GM18909 (cell line): Measurements from ENCODE around the gene GAS7.
"Not testable (repeated sequence)": the region's sequence is repeated elsewhere in the genome, so short reads cannot be mapped to it uniquely, and the experiment has no call there.

Experiments
- ATAC-seq: cut with Tn5 transposase; IDR thresholded peaks from one replicate; pipeline ENCODE4 v1.9.1; 2021; ENCODE audit warnings: mild to moderate bottlenecking; ENCODE audit not compliant: unreplicated experiment, poor library complexity

Gene GAS7

DNA sequence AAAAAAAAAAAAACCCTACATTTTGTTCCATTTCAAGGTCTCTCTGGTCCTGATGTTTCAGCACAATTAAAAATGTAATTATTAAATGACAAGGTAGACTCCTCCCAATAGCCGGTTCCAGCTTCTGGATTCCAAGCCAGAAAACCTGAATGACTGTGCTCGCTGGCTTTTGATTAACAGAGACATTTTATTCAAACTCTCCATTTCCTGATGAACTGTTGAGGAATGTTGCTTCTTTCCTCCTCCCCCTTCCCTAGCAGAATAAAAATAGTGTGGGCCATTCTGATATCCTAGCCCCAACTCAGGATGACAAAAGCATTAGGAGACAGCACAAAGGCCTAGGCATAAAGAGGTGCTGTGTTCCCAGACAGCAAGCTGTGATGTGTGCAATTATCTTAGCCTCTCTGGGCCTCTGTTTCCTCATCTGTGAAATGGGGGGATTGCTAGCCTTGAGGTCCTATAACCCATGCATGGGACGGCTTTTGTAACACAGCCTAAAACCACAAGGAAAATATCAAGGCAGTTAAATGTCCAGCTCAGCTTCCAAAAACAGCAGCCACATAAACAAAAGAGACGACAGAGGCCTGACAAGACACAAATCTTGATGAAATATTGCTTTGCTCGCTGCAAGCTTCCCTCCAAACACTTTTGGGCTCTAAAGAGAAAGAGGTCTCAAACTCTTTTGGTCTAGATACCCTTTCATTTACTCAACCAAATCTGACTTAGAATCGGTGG, 166.1 kb downstream of the GAS7 start:
- no peak for ATAC-seq

DNA sequence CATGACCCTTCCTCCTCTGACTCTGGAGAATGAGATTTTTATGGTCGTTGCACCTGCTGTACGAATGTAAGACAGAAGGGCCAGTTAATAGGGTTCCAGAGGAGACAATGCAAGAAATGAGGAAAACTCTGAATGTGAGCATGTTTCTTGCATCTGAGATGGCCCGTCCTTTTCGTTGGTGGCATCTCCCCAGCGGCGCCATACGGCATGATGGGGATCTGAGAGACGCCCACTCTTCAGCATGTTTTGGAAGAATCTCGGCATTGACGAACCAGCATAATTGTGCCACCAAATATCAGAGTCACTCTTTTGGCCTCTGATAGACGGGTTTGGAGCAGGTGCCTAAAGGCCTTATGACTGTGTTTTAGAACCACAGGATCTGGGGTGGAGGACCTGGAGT, 166.8 kb downstream of the GAS7 start:
- ATAC-seq = no peak

DNA sequence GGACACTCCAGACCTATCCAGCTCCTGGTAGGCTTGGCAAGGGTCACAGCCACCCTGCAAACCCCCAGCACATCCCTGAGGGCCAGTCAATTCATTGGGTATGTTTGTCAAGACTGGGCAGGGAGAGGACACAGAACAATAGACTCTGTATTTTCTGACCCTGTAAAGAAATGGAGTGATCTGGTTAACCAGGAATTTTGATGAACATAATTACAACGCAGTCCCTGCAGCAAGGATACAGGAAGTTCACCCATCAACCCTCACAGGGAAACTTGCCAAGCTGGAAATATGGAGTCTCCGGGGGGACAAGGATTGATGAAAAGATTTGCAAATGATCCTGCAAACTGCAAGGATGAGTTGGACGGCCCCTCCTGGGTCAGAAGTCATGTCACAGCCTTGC, 167.3 kb downstream of the GAS7 start:
- ATAC-seq = no peak

DNA sequence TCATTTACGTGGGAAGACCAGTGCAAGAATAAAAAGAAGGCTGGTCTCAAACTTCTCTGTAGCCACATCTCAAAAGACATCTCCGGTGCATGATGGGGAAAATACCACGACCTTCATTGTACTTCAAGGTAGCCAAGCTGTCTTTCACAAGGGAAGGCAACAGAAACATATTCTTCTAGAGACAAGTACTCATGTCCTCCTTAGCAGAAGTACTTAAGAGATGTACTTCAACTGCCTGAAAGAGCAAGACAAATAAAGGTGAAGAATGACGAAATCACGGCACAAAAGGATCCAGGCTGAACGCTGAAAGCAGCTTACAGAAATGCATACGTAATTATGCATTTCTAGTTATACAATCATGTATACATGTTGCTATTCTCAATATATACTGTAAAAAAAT, 169.3 kb downstream of the GAS7 start:
- ATAC-seq = no peak

DNA sequence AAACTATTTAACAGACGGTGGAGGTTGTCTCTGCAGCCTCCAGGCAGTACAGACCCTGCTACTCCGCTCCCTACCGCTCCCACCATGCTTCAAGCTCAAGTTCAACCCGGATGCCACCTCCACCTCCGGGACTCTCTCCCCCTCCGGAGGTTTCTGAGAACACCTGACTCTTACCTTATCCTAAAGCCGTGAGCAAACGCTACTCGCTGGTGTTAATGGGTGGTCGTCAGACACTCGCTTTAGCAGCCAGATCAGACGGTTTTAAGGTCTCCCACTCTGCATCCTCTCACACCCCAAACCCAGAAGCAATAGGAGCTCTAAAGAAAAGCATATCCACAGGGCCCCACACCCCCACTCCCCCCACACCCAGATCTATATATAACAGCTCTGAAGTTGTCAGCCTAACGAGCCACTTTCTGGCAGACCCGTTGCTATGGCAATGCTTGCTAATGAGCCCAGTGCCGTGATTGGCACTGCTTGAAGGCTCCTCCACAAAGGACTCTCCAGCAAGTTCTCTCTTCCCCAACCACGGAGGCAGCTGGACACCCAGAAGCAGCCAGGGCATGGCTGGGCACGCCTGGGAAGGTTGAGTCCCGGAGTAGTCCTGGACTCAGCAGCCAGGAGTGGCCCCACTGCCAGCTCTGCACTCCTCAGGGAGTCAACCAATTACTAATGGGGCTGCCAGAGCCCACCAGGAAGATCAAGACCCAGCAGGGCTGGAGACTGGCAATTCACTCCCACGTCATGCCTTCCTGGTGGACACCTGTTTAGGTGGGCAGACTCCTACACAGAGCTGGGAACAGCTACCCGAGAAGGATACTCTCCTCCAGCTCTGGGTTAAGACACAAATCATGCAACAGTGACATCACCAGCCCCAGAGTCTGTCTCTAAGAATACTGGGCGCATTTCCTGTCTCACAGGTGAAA, 172.2 kb downstream of the GAS7 start:
- no peak for ATAC-seq

DNA sequence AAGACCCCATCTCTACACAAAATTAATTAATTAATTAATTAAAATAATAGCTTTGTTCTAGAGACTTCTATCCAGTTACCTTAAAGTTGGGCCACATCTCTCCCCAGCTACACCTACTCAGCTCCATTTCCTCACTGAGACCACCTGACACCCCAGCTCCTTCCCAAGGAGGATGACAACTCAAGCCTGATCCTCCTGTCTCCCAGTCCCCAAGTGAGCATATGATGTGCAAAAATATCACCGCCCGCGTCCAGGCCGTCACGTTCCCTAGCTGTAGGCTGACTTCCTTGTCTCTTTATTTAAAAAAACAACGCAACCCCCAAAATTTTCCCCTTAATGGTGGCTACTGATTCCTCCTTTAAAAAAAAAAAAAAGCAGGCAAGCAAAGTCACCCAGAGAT, 173.2 kb downstream of the GAS7 start:
- no peak for ATAC-seq

DNA sequence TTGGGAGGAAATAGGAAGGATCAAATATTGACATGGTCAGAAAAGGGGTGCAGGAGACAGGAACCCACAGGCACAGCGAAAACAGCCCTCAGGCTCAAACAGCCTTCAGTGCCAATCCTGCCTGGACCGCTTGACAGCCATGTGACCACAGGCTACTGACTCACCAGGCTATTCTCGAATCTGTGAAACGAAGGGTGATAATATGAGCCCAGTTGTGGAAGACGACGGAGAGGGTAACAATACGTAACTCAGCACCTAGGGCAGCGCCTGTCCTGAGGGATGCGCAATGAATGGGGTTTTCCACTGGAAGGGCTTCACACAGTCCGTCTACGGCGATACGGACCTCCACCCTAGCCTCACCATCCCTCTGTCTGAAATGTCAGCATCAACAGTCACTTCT, 176.0 kb downstream of the GAS7 start:
- no peak for ATAC-seq

DNA sequence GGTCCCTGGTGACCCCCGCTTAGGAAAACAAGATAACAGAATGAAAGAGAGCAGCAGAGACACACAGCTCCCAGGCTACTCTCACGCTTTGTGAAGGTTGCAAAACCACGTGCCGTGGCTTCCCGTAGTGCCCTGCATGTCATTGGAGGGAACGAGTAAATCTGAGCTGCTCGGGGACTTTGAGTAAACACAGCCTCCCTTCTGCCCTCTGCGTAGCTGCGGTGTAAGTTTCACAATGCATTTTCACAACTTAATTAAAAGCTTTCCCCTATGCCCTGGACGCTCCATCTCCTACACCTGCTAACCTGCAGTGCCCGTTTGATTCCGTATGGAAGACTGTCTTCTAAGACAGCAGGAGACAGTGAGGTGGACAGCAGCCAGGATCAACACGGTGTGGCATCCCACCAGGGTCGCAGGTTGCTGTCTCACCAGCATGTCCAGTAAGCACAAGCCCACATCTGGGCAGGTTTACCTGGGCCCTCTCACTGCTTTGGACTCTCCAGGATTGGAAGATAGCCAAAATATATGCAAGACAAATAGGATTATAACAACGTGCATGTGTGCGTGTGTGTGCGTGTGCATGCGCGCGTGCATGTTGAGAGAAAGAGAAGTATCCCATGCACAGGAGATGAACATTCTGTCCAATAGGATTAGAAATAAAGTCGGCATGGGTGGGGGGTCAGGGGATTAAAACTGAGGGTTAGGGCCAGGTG, 177.0 kb downstream of the GAS7 start:
- ATAC-seq = no peak

DNA sequence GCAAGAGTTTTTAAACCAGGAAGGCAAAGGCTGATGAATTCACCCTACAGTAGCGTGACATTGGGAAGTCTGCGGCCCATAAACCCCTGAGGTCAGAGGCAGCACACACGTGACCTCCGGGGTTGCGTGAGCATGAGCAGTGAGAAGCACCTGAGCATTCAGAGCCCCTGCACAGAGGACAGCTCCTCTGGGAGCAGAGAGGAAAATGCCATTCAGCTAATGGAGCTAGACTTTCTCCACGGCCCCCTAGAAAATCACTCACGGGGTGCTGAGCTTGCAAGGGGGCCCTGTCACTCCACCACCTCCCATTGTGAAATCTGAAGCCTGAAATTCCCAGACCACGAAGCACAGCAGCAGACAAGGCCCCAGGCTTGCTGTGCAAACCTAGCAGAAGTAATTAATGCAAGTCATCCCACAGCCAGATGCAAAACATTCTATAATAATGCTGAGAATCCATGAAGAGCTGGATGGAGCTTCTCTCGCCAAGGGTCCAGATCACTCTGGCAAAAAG, 178.4 kb downstream of the GAS7 start:
- ATAC-seq = no peak

DNA sequence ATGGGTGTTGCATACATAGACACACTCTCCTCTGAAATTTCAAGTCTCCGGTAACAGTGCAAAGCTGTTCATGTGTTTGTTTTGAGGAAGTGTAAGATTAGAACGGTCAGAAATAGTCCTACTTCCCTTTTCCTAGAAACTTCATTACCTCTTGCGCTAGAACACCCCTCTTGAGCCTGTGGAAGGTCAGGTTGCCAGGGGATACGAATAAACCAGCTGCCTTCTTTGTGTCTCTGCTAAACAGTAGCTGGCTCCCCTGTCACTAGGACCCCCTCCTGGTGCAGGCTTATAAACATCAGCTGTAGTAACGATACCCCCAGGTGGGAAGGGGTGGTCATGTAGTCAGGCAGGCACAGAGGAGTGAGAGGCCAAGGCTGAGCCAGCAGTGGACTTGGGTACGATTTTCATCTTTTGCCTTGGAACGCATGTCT, 179.9 kb downstream of the GAS7 start:
- peak; percentile 75 for ATAC-seq

DNA sequence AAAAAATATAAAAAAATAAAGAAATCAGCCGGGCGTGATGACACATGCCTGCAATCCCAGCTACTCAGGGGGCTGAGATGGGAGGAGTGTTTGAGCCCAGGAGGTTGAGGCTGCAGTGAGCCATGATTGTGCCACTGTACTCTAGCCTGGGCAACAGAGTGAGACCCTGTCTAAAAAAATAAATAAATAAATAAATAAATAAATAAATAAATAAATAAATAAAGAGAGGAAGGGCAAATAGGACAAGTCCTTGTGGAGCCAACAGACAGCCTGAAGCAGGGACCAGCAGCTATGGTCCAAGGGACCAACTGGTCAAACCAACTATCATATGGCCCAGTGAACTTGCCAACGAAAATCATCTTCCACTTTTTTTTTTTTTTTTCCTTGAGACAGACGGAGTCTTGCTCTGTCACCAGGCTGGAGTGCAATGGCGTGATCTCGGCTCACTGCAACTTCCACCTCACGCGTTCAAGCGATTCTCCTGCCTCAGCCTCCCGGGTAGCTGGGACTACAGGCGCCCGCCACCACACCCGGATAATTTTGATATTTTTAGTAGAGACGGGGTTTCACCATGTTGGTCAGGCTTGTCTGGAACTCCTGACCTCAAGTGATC, 181.3 kb downstream of the GAS7 start:
- not testable (repeated sequence) for ATAC-seq

DNA sequence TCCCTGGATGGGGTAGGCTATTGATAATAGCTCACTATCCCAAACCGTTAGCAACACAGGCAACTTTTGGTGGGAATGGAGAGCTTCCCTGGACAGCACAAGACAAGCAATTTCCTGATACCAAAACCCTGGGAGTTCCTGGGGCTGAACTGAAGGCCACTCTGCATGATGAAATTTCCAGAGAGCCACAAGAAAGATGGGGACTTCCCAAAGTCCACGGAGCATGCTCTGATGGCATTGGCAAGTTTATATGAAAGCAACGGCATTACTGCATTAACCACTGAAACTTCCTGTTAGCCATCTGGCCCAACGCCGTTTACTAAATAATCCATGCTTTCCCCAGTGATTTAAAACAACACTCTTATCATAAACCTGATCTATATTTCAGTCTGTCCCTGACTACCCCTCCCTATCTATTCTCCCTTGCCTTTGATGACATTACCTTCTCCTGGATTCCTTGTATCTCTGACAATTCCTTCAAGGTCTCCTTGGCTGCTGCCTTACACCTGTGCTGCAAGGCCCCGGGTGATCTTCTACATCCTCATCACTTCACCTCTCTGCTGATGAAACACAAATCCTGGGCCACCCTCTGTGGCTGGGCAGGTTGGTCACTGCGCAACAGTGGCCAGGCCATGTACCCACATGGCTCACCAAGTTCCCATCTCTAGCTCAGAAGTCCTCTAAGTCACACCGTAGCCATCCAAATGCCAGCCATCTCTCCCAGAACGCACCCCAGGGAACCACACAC, 184.9 kb downstream of the GAS7 start:
- ATAC-seq = peak; percentile 74

DNA sequence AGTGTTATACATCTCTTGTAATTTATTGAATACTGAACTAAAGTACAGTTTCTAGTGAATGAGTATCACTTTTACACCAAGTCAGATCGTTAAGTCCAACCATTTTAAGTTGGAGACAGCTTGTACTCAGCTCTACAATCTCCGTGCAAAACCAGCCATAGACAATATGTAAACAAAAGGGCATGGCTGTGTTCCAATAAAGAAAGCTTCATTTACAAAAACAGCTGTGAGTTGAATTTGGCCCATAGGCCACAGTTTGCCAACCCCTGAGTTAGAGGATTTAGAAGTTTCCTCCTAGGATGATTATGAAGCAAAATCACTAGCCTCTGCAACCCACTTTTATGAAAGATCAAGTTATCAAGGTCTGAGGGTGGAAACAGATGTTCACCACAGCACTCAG, 187.7 kb downstream of the GAS7 start:
- ATAC-seq = no peak

DNA sequence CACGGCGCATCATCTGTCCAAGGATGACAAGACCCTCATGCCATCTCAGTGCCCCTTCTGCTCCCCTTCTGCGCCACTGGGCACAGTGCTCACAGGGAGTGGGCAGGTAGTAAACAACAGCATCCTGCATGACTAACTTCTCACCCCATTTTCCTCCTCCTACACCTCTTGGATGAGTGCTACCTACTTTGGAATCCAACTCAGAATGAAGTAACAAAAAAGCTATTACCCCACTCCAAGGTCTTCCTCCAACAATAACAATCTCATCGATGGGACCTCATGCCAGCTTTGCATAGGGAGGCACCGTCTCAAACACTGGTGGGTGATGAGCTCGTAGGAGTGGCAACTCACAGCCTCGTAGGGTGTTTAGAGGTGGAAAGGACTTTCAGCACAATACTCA, 194.7 kb downstream of the GAS7 start:
- no peak for ATAC-seq

DNA sequence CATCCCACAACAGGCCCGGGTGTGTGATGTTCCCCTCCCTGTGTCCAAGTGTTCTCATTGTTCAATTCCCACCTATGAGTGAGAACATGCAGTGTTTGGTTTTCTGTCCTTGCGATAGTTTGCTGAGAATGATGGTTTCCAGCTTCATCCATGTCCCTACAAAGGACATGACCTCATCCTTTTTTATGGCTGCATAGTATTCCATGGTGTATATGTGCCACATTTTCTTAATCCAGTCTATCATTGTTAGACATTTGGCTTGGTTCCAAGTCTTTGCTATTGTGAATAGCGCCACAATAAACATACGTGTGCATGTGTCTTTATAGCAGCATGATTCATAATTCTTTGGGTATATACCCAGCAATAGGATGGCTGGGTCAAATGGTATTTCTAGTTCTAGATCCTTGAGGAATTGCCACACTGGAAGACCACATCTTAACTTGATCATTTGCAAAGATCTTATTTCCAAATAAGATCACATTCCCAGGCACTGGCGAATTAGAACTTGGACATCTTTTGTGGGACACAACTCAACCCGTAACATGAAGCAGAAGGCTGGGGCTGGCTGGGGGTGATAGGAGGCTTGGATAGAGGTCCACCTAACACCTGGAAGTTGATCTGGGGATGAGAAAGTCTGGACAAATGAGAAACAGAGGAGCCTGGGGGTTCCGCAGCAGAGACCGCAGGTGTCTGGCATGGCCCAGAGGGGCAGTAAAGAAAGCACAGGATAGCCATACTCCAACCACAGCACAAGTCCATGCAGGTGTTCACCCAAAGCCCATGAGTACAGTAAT, 195.6 kb downstream of the GAS7 start:
- not testable (repeated sequence) for ATAC-seq

DNA sequence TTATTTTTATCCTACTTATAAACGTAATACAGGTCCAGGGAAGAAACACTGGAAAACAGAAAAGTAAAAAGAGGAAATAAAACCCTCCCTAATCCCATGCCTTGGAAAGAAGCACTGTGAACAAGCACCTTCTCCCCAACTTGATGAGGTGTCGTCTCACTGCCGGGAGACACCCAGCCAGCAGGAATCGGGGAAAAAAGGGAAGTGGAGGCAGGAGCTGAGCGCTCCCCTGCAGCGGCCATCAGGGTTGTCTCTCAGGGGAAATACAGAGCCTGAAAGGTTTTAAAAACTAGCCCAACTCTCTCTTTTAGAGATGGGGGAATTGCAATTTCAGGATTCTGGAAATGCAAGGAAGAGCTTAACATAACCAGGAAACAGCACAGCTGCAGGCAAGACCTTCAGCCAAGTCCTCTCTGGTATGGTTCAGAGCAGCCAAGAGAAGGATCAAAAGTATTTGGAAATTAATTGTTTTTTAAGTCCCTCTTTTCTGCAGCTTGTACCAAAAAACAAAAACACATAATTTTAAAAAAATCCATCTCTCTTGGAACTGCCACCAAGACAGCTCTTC, 197.0 kb downstream of the GAS7 start:
- ATAC-seq = no peak

DNA sequence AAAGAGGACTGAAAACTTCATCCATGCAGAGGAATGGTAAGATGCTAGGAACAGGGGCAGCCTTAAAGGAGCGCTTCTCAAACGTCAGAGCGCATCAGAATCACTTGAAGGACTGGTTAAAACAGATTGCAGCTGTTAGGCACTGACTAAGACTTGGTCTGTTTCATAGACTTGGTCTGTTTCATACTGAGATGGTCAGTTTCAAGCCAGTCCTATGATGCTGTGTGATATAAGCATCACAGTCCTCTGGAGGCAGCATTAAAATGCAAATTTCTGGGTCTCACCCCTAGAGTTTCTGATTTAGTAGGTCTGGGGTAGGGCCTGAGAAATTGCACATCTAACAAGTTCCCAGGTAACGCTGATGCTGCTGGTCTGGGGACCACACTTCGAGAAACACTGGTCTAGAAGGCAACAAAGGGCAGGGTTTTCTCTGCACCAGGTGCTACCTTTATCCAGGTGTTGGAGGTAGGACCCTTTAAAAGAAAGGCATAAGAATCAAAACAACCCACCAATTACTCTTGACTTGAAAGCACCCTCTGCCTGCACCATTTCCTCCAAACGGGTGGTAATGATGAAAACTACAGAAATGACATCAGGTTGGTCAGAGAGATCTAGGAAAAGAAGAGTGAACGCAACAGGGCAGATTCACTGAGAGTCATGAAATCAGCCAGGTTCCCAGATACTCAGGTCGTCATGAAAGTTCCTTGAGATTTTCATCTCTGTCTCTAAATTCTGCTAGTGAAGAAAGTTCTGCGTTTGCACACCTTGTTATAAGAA, 198.3 kb downstream of the GAS7 start:
- ATAC-seq = peak; percentile 65

DNA sequence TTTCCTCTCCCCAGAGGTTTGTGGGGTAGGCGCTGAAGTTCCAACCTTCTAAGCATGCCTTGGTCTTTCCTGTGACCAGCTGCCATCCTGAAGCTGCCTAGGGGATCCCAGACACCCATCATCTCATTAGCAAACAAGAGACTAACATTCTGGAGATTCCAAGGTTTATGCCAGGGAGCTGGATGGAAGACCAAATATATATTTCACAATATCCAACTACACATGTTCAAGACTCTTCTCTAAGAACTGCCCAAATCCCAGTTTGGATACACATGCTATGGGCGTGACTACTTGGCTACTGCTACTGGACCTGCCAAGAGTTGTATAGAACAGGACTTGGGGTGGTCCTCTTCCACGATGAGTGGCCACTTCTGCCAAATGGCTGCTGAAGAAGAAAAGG, 200.3 kb downstream of the GAS7 start:
- no peak for ATAC-seq
